Activated T-cell treated with anti-CD3 and anti-CD28 coated beads, Interleukin-2, amount 50 U/mL, for 1 hour (primary cell): Measurements from ENCODE around the gene DNAJC28.
"Not testable (repeated sequence)": the region's sequence is repeated elsewhere in the genome, so short reads cannot be mapped to it uniquely, and the experiment has no call there.

Experiments
- DNase-seq: peaks from one replicate; pipeline ENCODE4 v3.0.0-alpha.2; 2020

Gene DNAJC28

GRCh38 chr21:33480481-33481103 lies 10.9 kb downstream of the DNAJC28 start:
- no peak for DNase-seq

- peak; percentile 97 for DNase-seq
Observed at GRCh38 chr21:33479679-33480480, 11.6 kb downstream of the DNAJC28 start, which contains the start of gene TMEM50B. TMEM50B (minus strand) TSS chr21:33479974; CDS start chr21:33468885, 11,089 bp downstream.

DNA sequence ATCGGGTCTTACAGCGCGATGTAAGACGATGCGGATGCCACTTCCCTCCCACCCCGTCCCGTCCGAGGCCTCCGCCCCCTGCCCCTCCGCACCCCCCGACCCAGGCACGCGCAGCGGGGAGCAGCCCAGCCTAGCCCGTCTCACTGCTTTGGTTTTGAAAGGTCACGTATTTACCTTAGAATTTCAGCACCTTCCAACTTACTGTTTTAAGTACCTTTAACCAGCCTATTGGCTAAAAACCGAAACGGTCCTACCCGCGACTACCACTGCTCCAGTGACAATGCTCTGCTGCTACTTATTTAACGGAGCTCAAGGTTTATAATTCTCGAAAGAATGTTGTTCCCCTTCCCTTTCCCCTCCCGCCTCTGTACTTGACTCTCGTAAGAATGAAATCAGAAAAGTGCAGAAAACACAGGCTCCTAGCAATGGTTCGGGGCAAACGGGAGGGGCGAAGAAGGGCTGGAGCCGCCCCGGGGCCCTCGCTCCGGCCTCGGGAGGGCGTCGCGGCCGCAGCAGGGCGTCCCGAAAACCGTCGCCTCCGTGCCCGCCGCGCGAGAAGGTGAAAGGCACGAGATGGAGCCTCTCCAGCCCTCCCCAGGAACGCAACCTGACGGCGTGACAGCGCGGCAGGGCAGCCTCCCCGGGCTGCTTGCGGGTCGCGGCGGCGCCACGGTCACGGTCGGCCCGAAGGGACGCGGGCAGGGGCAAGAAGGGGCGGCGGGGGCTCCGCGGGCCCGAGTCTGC lies 12.4 kb downstream of the DNAJC28 start:
- DNase-seq, result peak; percentile 42

- DNase-seq, result no peak
Observed at GRCh38 chr21:33478182-33478581, 13.3 kb downstream of the DNAJC28 start.

- no peak for DNase-seq
Observed at GRCh38 chr21:33477066-33477465, 14.4 kb downstream of the DNAJC28 start.

GRCh38 chr21:33473344-33473743 lies 18.2 kb downstream of the DNAJC28 start:
- no peak for DNase-seq

DNA sequence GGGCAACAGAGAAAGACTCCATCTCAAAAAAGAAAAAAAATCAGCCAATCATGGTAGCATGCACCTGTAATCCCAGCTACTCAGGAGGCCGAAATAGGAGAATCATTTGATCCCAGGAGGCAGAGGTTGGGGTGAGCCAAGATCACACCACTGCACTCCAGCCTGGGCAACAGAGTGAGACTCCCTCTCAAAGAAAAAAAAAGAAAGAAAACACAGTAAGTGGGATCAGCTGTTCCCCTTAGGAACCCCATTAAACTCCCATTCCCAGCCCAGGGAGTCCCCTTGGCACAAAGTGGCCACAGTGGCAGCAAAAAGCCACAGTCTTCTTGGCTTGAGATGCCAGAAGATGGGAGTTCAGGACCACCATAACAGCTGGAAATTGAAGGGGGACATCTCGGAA lies 20.8 kb downstream of the DNAJC28 start:
- no peak for DNase-seq

DNA sequence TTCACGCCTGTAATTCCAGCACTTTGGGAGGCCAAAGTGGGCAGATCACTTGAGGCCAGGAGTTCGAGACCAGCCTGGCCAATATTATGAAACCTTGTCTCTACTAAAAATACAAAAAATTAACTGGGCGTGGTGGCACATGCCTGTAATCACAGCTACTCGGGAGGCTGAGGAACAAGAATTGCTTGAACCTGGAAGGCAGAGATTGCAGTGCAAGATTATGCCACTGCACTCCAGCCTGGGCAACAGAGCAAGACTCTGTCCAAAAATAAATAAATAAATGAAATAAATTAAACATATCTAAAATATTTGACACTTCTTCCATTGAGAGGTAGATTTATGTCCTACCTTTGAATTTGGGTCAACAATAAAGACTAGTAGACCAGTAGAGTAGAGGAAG lies 22.3 kb downstream of the DNAJC28 start:
- not testable (repeated sequence) for DNase-seq

GRCh38 chr21:33461538-33462250 lies 29.8 kb downstream of the DNAJC28 start:
- DNase-seq, result no peak

GRCh38 chr21:33458861-33459260 lies 32.7 kb downstream of the DNAJC28 start:
- DNase-seq, result no peak

GRCh38 chr21:33455686-33456446 lies 35.6 kb downstream of the DNAJC28 start:
- no peak for DNase-seq

DNA sequence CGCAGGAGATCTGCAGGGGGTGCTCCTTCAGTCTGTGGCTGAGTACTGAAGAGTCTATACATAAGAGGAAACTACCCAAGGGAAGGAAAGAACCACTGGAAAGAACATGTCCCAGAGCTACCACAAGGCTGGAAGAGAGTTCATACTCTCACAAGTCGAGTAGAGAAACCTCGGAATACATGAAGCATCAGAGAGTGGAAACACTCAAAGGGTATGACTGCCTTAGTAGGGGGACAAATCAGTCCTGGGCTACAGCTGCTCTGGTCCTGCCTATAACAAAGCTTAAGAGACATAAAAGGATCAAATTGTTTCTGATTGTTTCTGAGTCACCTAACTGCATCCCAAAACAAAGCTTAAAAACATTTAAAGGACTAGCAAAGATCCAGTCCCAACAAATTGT lies 39.2 kb downstream of the DNAJC28 start:
- no peak for DNase-seq

DNA sequence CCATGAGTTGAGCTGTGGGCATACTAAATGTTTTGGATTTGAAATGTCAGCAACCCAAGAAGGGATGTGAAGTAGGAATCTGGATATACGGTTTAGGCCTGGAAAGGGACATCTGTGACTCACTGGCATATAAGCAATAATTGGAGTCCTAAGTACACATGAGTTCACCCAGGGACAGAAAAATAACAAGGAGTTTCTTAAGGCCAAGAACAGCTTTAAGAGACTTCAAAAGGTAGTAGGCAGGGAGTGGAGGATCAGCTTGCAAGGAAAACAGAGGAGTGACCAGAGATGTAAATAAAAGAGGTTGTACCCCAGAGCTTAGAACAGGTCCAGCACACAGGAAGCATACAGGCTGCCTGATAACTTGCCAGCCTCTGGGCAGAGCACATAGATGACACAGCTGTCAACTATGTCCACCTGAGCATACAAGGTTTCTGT lies 39.9 kb downstream of the DNAJC28 start:
- no peak for DNase-seq

- DNase-seq, result no peak
Observed at GRCh38 chr21:33449616-33450015, 41.9 kb downstream of the DNAJC28 start.

DNA sequence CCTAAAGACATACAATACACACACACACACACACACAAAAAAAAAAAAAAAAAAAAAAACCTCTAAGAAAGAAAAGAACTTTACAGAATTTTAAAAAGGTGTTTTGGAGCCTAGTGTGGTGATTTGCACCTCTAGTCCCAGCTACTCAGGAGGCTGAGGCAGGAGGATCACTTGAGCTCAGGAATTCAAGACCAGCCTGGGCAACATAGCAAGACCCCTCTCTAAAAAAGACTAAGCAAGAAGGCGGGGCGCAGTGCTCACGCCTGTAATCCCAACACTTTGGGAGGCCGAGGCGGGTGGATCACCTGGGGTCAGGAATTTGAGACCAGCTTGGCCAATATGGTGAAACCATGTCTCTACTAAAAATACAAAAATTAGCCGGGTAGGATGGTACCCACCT lies 44.9 kb downstream of the DNAJC28 start:
- not testable (repeated sequence) for DNase-seq

GRCh38 chr21:33444499-33444898 lies 47.0 kb downstream of the DNAJC28 start:
- no peak for DNase-seq

DNA sequence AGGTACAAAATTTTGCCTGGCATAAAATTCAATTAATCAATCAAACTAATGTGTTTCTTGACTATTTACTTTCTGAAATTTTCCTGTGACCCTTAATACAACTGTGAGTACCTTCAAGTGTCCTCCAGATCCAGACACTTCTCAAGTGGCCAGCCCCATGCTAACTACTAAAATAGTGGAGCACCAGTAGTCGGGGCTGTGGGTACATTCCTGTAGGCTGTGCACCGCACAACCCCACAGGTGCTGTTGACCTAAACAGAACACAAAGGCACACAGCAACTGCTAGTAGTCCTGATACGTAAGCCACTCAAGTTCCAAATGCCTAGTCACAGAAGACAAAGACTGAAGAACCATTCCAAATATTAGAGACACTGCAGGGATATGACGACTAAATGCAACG lies 48.3 kb downstream of the DNAJC28 start:
- no peak for DNase-seq

GRCh38 chr21:33441489-33442477 lies 49.7 kb downstream of the DNAJC28 start:
- no peak for DNase-seq
